ENCODE results near the gene PLIN5. TPM values are rescaled to one million over a fixed set of nuclear protein-coding genes. Genes with fewer than 3 reads are reported as not detected.
"Not testable (repeated sequence)": the region's sequence is repeated elsewhere in the genome, so short reads cannot be mapped to it uniquely, and the experiment has no call there.

The PLIN5 gene
- total and polyA plus RNA-seq, 8 donors = 30.6 to 533 (median 50.7) TPM

GRCh38 chr19:4567584-4568071 is 32.6 kb upstream of the PLIN5 start:
- Histone ChIP-seq H3K36me3 (no peaks in the 10 kb centered on the region), H3K27ac (no peak overlapping the region), H3K4me3 (no peak overlapping the region), H3K4me1 (no peaks in the 10 kb centered on the region), H3K27me3 (no peaks in the 10 kb centered on the region), H3K9me3 (no peaks in the 10 kb centered on the region)
- FAIRE-seq (no peak), DNase-seq (peak in 4 of 6 donors; percentile 49 to 84 (median 68)), ATAC-seq (peak in 3 of 4 donors; percentile 68 to 74 (median 72))
- TF ChIP-seq CTCF (IDR thresholded peaks at IDR 0.05) = peak; percentile 35 to 50 (median 46)
- intact Hi-C loops (cut with DNase I) = no loop called here
- 49 to 64% methylated on average over 14 of the region's 14 CpGs for WGBS, 2 donors

- ATAC-seq (no peak), FAIRE-seq (no peak), DNase-seq (peak in 1 of 6 donors; percentile 46)
- no peaks in the 10 kb centered on the region for H3K27me3 ChIP-seq
- no peak overlapping the region for H3K4me3 ChIP-seq
- intact Hi-C loops (cut with DNase I) = no loop called here
- no peak overlapping the region for H3K27ac ChIP-seq
- 68 to 77% methylated on average over 34 to 35 of the region's 35 CpGs for WGBS, 2 donors
- H3K4me1 ChIP-seq = no peaks in the 10 kb centered on the region
- no peaks in the 10 kb centered on the region for H3K36me3 ChIP-seq
- no peak for TF ChIP-seq CTCF (IDR thresholded peaks at IDR 0.05)
- no peaks in the 10 kb centered on the region for H3K9me3 ChIP-seq
Observed at GRCh38 chr19:4566402-4567051, 31.5 kb upstream of the PLIN5 start.

DNA sequence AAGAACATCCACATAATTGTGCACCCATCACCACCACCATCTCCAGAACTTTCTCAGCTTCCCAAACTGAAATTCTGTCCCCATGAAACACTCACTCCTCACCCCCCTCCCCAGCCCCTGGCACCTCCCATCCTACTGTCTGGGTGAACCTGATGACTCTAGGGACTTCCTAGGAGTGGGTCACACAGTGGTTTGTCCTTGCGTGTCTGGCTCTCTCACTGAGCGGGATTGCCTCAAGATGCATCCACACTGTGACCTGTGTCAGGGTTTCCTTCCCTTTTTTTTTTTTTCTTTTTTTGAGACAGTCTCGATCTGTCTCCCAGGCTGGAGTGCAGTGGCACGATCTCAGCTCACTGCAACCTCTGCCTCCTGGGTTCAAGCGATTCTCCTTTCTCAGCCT is 28.5 kb upstream of the PLIN5 start:
- H3K36me3 ChIP-seq; DNase-seq; intact Hi-C loops (cut with DNase I); H3K9me3 ChIP-seq; H3K4me1 ChIP-seq; H3K27ac ChIP-seq; H3K27me3 ChIP-seq; H3K4me3 ChIP-seq; FAIRE-seq: not testable (repeated sequence)
- ATAC-seq = peak in 2 of 4 donors; percentile 38 to 55
- WGBS, 2 donors = 77 to 95% methylated on average over 4 to 5 of the region's 5 CpGs

- H3K4me1 ChIP-seq; H3K27me3 ChIP-seq; H3K4me3 ChIP-seq; H3K9me3 ChIP-seq; FAIRE-seq; H3K36me3 ChIP-seq; H3K27ac ChIP-seq; DNase-seq; intact Hi-C loops (cut with DNase I): not testable (repeated sequence)
- WGBS, 2 donors = 85 to 90% methylated on average over 6 to 7 of the region's 7 CpGs
- ATAC-seq = peak in 2 of 4 donors; percentile 33 to 42
Observed at GRCh38 chr19:4562085-4562484, 27.1 kb upstream of the PLIN5 start.

DNA sequence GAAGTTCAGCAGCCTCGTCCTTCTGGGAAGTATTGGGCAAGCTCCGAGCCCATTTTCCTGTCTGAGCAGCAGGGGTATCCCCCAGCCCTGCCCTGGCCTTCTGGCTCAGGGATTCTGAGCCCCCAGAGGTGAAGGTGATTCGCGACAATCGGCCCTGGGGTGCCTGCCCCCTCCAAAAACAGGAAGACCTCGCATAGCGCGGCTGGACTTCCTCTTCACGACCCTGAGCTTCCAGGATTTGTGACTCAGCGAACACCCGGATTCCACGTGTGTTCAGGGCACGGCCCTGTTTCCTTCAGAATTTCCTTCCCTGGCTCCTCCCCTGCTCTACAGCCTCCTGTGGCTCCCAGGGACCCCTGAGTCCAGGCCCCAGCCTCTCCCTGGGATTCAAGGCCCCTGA is 24.5 kb upstream of the PLIN5 start, which contains the start of gene SEMA6B:
TSS of gene SEMA6B (minus strand) at position 116 of the 400 bp plus-strand sequence. CDS start 1,227 bp downstream, outside the sequence.
- peak within 1 kb of the TSS in 1 of 4 donors; percentile 17 for H3K27ac ChIP-seq
- DNase-seq (peak in 1 of 6 donors; percentile 34), ATAC-seq (peak in 3 of 4 donors; percentile 12 to 35 (median 17))

More for the DNA sequence above, 24.5 kb upstream of the PLIN5 start, which contains the start of gene SEMA6B:
- intact Hi-C loops (cut with DNase I) = no loop called here
- no peaks in the 10 kb centered on the region for H3K9me3 ChIP-seq
- WGBS, 2 donors = 68 to 74% methylated on average over 13 of the region's 13 CpGs
- TF ChIP-seq CTCF (IDR thresholded peaks at IDR 0.05) = no peak
- no peak for FAIRE-seq
- no peaks in the 10 kb centered on the region for H3K36me3 ChIP-seq
- peak within 1 kb of the TSS in 1 of 4 donors; percentile 20 for H3K4me3 ChIP-seq
- H3K27me3 ChIP-seq = no peaks in the 10 kb centered on the region
- H3K4me1 ChIP-seq = no peaks in the 10 kb centered on the region
